Ascending aorta (tissue), 2 donors: ENCODE results near the gene TRPV5. TPM values are rescaled to one million over a fixed set of nuclear protein-coding genes. Genes with fewer than 3 reads are reported as not detected.

ENCODE experiments used
- DNase-seq, 2 donors: peaks; one replicate each; pipeline ENCODE4 v3.0.0-alpha.2; 2019; ENCODE audit warnings: low spot score in 2 of 2
- H3K27ac ChIP-seq, 2 donors: fragments of 200-600 bp; sonication (generic); one replicate each; pipeline ENCODE4 v1.5.1; 2016 to 2017; ENCODE audit warnings: mild to moderate bottlenecking in 1 of 2
- H3K27me3 ChIP-seq: fragments of 200-600 bp; sonication (generic); one replicate; pipeline ENCODE4 v1.5.1; 2017
- H3K36me3 ChIP-seq, 2 donors: fragments of 200-600 bp; sonication (generic); one replicate each; pipeline ENCODE4 v1.5.1; 2016
- H3K4me1 ChIP-seq, 2 donors: fragments of 200-600 bp; sonication (generic); one replicate each; pipeline ENCODE4 v1.5.1; 2016 to 2017; ENCODE audit warnings: mild to moderate bottlenecking in 1 of 2
- H3K4me3 ChIP-seq, 2 donors: fragments of 200-600 bp; sonication (generic); one replicate each; pipeline ENCODE4 v1.5.1; 2016 to 2017; ENCODE audit warnings: mild to moderate bottlenecking in 1 of 2
- H3K9me3 ChIP-seq, 2 donors: fragments of 200-600 bp; sonication (generic); one replicate each; pipeline ENCODE4 v1.5.1; 2016
- CTCF ChIP-seq, 3 experiments: fragments of 200-600 bp in 2 of 3; fragments of 450-650 bp in 1 of 3; sonication (generic) in 2 of 3; IDR thresholded peaks; one replicate each; pipeline ENCODE4 v1.5.1; 2016 to 2019; ENCODE audit warnings: antibody characterized with exemption in 3 of 3, mild to moderate bottlenecking in 1 of 3, moderate library complexity in 1 of 3
- intact Hi-C: fragments of 100-400 bp; cut with DNase I; formaldehyde crosslinking; loops from one replicate; pipeline ENCODE4 v1.15.1; 2023
- total RNA-seq: library from RNA; depleted of rRNA; stranded (reverse); fragments of >200 nt; gene quantifications from one replicate; pipeline ENCODE4 v1.1.0, GENCODE V29; 2016

Gene TRPV5
- total RNA-seq, 1 donor from 2014 or later = not detected

GRCh38 chr7:142884286-142884640 lies 49.3 kb downstream of the TRPV5 start:
- H3K27ac ChIP-seq = no peak overlapping the region
- no peak for DNase-seq
- no peaks in the 10 kb centered on the region for H3K4me1 ChIP-seq
- H3K9me3 ChIP-seq = no peaks in the 10 kb centered on the region
- no peak for TF ChIP-seq CTCF (IDR thresholded peaks at IDR 0.05)
- intact Hi-C loops = no loop called here
- H3K27me3 ChIP-seq = no peaks in the 10 kb centered on the region
- H3K36me3 ChIP-seq = no peaks in the 10 kb centered on the region
- no peak overlapping the region for H3K4me3 ChIP-seq

- Histone ChIP-seq H3K27me3 (no peaks in the 10 kb centered on the region), H3K4me1 (no peaks in the 10 kb centered on the region), H3K4me3 (no peak overlapping the region), H3K9me3 (no peaks in the 10 kb centered on the region), H3K27ac (no peak overlapping the region), H3K36me3 (no peaks in the 10 kb centered on the region)
- intact Hi-C loops = no loop called here
- TF ChIP-seq CTCF (IDR thresholded peaks at IDR 0.05) = no peak
- no peak for DNase-seq
These were observed 49.8 kb downstream of the TRPV5 start for GRCh38 chr7:142883571-142884285.

- DNase-seq = no peak
- Histone ChIP-seq H3K27me3 (no peaks in the 10 kb centered on the region), H3K4me1 (no peaks in the 10 kb centered on the region), H3K27ac (no peak overlapping the region), H3K9me3 (no peaks in the 10 kb centered on the region), H3K36me3 (no peaks in the 10 kb centered on the region), H3K4me3 (no peak overlapping the region)
- TF ChIP-seq CTCF (IDR thresholded peaks at IDR 0.05) = no peak
- intact Hi-C loops = no loop called here
These were observed 50.4 kb downstream of the TRPV5 start for GRCh38 chr7:142883145-142883544.

GRCh38 chr7:142882338-142882678 lies 51.2 kb downstream of the TRPV5 start:
- no peaks in the 10 kb centered on the region for H3K36me3 ChIP-seq
- H3K4me1 ChIP-seq = no peaks in the 10 kb centered on the region
- no peak overlapping the region for H3K27ac ChIP-seq
- no peak overlapping the region for H3K4me3 ChIP-seq
- H3K9me3 ChIP-seq = no peaks in the 10 kb centered on the region
- DNase-seq = no peak
- intact Hi-C loops = no loop called here
- no peaks in the 10 kb centered on the region for H3K27me3 ChIP-seq
- TF ChIP-seq CTCF (IDR thresholded peaks at IDR 0.05) = no peak

GRCh38 chr7:142881586-142882337 lies 51.8 kb downstream of the TRPV5 start:
- intact Hi-C loops = no loop called here
- no peak for TF ChIP-seq CTCF (IDR thresholded peaks at IDR 0.05)
- no peak overlapping the region for H3K4me3 ChIP-seq
- no peaks in the 10 kb centered on the region for H3K36me3 ChIP-seq
- DNase-seq = no peak
- H3K4me1 ChIP-seq = no peaks in the 10 kb centered on the region
- no peaks in the 10 kb centered on the region for H3K27me3 ChIP-seq
- no peaks in the 10 kb centered on the region for H3K9me3 ChIP-seq
- no peak overlapping the region for H3K27ac ChIP-seq
